NCI-H2227 (cell line): Measurements from ENCODE around the gene LEF1.
A peak's percentile ranks its signal among the peaks of the same experiment; 100 is the strongest.

Experiments used
- DNase-seq: peaks from one replicate; lab custom pipeline; 2025; ENCODE audit not compliant: unreplicated experiment; lab: John Stamatoyannopoulos, UW

LEF1 gene

DNA sequence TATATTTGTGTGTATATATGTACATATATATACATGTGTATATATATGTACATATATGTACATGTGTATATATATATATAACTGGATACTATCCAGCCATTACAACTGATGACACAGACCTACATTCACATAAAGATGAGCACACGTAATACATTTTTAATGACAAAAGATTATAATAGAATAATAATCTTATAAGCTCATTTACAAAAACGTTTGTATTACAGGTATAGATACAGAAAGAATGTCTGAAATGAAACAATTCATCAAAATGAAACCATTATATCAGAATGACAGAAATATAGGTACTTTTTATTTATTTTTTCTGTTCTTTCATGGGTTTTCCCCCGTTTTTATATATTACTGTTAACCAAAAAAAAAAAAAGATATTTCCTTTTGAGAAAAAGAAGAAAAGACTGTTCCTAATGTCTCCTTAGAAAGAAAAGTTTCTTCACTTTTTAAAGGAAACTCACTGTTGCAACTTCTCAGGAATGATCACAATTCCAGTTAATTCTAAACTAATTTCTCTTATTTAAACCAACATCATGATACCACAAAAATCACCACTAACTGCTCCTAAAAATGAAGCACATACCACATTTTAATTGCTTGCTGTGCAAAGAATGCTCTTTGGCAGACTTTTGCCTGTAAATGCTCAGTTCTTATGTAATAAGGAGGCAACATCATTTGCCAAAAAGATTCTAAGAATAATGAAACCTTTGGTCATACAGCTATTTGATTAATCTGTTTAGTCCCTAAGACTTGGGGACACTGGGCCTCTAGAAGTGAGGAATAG is 18.9 kb downstream of the LEF1 start:
- DNase-seq: no peak

GRCh38 chr4:108148316-108148715 is 20.4 kb downstream of the LEF1 start:
- DNase-seq: no peak

GRCh38 chr4:108146819-108147218 is 21.9 kb downstream of the LEF1 start:
- DNase-seq: no peak

- DNase-seq: no peak
Measured at GRCh38 chr4:108146336-108146735, 22.4 kb downstream of the LEF1 start.

DNA sequence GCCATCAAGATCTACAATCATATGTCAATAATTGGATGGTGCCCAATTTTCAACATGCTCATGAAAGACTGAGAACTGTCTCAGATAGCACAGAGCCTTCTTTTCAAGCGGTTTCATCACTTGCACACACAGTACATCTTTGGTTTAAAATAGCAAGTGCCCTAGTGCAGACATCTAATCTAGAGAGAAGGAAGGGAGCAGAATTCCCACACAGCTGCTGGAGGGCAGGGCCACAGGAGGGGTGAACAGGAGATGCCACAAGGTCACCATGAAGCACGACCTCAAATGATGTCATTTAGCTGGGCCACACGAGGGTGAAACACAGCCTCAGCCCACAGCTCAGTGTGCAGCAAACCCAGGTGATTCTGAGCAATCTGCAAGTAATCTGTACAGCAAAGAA is 24.3 kb downstream of the LEF1 start:
- DNase-seq: no peak

DNA sequence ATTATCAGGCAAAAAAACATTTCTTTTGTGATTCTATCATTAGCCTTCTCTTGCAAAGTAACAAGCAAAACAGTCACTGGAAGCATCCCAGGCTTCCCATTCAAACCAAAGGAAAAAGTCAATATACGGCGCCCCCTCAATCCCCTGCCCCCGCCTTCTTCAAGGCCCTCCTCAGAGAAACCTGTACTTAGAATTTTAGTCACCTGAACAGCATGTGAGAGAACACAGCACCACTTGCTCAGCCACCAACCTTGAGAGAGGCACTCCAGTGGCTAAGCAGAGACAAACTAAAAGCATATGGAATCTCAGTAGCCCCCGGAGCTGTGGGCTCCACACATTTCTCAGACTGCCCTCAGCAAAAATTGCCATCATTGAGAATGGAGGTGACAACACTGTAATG is 25.2 kb downstream of the LEF1 start:
- DNase-seq: no peak

DNA sequence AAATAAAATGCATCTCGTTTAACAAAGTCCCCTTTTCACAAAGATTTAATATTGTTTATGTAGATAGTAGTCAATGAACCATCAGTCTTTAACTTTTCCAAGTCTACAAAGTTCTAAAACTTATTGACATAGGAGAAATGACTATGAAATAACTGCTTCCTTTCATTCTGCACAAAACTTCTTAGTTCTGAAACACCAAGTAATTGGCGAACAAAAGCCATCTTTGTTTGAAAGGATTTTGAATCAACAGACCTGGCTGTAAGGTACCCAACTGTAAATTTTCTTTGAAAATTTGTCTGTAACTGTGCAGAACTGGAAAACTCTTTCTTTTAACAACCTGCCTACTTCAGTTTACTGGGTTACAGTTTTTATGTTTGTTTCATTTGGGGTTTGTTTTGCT is 25.9 kb downstream of the LEF1 start:
- DNase-seq: no peak

DNA sequence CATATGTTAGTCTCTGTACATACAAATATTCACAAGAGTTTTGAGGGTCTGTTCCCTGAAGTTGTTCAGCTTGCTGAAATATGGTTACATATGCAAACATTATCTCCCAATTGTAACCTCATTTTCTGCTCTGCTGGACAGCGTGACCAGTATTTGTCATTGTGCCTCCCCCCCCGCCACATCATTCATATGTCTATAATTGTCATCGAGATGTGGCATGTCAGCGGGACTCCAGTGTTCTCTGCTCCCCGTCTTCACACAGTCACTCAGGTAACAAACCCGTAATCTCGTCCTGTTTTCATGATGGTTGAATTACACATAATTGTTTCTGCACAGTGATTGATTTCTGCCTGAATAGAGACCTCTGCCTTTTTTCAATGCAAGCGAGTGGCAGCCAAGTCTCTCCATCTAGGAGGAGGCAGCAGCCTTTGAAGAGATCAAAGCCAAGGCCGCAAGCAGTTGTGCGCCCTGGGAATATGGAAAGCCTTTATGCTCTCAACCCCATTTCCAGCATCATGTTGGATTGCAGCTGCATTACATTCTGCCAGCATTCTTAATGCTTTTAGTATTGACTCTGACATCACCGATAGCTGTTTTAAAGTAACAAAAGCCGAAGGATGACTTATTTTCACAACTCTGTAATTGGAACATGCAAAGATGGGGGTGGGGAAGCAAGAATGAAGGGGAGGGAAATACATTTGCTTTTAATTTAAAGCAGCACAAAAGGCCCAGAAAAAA is 27.4 kb downstream of the LEF1 start:
- peak; percentile 82 for DNase-seq

DNA sequence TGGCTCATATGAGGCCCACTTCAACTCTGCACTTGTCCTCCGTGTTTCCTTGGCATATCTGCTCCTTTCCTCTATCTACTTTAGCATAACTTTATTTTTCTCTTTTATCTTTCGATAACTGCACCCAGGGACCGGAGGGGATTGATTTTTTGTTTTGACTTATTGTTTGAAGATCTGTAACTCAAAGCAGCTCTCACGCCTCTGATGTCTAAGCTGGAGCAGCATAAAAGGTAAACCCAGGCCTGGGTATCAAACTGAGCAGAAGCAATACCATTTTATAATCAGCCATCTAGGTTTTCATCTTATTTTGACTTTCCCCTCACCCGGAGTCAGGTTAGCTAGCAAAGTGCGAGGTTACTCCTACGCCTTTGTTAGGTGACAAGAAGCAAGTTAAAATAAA is 28.4 kb downstream of the LEF1 start:
- DNase-seq: no peak

DNA sequence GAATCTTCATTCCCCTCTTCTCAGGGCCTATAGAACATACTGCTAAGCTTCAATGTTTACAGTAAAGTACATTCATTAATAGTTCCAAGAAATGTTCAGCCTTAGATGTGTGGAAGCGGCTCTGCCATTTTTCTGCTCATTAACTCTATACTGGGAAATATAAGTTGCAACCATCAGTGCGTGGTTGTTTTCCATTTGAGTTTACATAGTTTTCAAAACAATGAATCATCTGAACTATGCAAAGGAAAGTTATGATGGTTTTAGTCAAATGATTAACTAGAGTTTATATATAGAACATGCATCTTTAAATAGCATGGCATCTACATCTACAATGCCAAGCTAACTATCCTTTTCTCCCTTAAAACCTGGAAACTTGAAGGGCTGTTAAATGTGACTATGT is 29.6 kb downstream of the LEF1 start:
- no peak for DNase-seq

- DNase-seq: peak; percentile 73
Measured at GRCh38 chr4:108135549-108136209, 33.1 kb downstream of the LEF1 start.

DNA sequence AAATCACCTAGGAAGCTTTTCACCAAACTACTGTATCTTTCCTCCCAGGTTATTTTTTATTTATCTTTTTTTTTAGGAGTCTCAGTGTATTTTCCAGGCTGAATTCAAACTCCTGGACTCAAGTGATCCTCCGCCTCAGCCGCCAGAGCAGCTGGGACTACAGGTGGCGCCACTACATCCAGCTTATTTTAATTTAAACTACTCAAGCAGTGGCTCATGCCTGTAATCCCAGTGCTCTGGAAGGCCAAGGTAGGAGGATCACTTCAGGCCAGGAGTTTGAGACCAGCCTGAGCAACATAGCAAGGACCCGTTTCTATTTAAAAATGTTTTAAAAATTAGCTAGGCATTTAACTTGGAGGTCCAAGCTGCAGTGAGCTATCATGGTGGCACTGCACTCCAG is 37.8 kb downstream of the LEF1 start:
- DNase-seq: no peak

GRCh38 chr4:108129196-108129595 is 39.5 kb downstream of the LEF1 start:
- no peak for DNase-seq

GRCh38 chr4:108126806-108127205 is 41.9 kb downstream of the LEF1 start:
- no peak for DNase-seq

- no peak for DNase-seq
Measured at GRCh38 chr4:108120789-108121188, 47.9 kb downstream of the LEF1 start.

DNA sequence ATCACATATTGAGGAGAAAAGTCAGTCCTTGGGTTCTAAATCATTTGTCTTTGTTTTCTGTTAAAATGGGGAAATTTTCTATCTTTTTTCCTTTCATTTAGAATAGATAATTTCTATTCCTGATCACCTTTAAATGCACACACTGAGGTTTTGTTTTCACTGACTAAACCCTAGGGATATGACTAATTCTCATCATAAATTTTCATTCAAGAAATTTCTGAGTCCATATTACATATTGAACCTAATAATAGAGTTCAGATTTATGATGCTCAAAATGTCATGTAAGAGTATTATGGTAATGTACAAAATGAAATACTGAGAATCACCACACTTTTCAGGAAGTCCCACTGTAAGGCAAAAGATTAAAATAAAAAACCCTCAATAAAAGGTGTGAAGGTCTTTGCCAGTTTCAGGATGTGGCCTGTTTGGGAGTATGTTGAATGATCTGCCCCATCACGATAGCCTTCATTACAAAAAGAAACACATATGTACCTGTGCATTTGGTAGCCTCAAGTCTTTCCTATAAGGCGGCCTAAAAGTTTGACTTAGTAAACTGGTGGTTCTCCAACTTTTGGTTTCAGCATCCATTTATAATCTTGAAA is 49.4 kb downstream of the LEF1 start:
- DNase-seq: no peak

DNA sequence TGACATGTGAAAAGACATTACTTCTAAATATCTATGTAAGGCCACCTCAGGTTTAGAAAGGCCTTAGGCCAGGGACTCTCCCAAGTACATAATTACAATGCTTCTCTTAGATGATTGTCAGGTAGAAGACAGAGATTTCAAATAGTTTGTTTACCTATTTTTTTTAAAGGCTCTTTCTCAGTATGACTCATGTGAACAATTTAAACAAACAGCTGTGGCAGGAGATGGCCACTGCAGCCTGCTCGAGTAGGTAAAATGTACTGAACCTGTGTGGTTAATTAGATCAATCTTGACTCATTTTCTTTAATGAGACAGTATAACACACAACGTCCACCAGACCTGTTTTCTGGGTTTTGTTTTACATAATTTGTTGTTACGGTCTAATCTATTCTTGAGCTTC is 50.2 kb downstream of the LEF1 start:
- DNase-seq: peak; percentile 70

DNA sequence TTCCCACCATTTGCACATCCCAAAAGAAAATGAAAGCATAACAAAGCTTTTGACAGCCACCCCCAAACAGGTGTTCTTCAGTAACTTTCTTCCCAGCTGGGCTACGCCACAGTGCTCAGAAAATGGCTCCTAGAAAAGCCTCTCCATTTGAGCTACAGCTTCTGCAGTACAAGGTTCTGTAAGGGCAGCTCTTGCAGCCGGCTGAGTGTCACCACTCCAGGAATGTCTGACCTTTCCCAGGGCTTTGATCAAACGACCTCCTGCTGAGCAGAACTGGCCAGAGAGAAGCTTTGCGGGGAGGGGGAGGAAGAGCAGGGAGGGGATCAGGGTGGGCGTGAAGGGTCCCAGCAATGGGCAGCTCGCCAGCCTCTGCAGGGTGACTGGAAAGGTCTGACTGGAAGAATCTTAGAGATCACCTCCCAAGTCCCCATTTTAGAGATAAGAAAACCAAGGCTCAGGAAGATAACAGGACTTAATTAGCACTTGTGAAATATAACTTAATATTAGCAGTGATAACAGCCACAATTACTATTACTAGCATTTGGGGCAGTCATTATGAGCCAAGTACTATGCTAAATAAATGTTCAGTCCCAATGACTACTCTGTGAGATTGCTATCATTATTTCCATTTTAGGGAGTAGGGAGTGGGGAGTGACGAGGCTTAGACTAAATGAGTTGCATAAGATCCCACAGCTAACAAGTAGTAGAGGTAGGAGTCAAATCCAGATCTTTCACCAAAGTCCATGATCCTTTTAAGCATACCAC is 51.1 kb downstream of the LEF1 start:
- DNase-seq: peak; percentile 56

DNA sequence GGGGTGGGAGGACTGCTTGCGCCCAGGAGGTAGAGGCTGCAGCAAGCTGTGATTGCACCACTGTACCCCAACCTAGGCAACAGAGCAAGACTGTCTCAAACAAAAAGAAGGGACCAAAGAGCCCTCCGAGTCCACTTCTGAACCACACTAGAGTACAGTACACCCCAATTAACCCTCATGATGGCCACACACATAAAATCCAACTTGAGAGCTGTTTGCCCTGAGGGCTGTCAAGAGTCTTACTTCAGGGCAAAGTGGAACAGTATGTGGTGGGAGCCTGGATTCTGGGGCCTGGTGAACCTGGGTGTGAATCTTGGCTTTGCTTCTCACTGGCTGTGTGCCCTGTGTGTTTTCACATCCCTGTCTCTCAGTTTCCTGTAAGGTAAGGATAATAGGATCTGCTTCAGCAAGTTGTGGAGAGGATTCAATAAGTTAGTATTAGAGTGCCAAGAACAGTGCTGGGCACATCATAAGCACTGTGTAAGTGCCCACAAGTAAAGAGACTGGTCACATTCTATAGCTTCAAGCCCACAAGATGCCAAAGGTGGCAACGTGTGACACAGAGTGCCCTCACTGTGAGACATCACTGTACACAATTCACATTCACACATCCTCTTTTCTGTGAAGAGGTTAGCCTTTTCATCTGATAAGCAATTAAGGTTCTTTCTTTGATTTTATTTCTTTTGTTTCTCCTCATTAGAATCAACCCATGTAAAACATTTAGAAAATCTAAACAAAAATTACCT is 52.1 kb downstream of the LEF1 start:
- DNase-seq: no peak

GRCh38 chr4:108115168-108115526 is 53.6 kb downstream of the LEF1 start:
- no peak for DNase-seq
